GM21367 (cell line): ENCODE measurements around the gene PRKCA.
"Not testable (repeated sequence)": the region's sequence is repeated elsewhere in the genome, so short reads cannot be mapped to it uniquely, and the experiment has no call there.

Experiments used
- ATAC-seq: cut with Tn5 transposase; IDR thresholded peaks from one replicate; pipeline ENCODE4 v1.9.1; 2021; ENCODE audit not compliant: unreplicated experiment

PRKCA gene

GRCh38 chr17:66349521-66350254, 47.3 kb downstream of the PRKCA start:
- ATAC-seq: no peak

GRCh38 chr17:66350576-66350975, 48.2 kb downstream of the PRKCA start:
- ATAC-seq: not testable (repeated sequence)

- no peak for ATAC-seq
Observed at GRCh38 chr17:66351033-66351432, 48.6 kb downstream of the PRKCA start.

GRCh38 chr17:66351701-66352100, 49.3 kb downstream of the PRKCA start:
- ATAC-seq: no peak

- no peak for ATAC-seq
Observed at GRCh38 chr17:66353937-66354401, 51.6 kb downstream of the PRKCA start.

DNA sequence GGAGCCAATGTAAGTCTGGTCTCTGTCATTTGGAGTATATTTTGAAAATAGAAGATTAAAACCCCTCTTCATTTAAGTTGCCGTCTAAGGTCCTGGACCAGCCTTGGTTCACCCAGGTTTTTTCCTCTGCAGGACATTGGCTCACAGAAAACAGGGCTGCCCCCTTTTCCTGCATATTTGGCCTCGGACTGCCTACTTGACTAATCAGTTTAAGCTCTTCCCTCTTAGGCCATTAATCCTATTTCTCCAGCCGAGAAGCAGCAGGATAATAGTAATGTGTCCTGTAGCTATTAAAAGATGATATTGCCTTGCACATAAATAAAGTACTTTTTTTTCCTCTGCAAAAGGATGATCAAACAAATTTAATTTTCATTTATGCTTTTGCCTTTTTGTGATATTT, 52.1 kb downstream of the PRKCA start:
- no peak for ATAC-seq

DNA sequence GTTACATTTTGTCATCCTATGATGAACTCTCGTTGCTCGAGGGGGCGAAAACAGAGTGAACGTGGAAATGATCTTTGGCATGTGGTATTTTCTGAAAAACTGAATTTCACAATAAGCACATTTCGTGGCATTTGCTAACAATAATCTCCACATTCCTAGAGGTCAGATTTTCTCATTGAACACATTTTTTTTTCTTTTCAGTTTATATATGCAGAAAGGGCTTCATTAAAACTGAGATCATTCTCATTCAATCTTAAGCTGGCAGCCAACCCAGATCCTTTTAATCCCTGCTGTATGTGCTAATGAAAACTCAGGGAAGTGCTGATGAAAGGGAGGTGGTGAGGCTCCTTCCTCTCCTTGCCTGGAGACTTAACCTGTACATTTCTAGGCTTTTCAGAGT, 52.6 kb downstream of the PRKCA start:
- ATAC-seq: no peak

DNA sequence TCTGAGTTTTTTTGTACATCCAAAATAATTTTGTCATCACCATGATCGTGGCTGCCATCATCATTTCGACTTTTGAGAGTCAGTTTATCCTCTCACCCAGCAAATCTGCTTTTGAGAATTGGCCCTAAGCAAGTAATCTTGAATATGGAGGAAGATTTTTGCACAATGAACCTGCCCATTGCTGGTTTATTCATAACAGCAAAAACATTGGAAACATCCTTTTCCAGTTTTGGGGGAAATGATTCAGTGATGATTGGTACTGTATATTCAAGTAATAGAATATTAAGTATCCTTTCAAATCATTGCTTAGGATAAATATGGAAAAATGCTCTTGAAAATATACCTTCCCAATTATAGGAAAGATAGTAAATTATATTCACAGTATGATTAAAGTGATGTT, 53.1 kb downstream of the PRKCA start:
- no peak for ATAC-seq

DNA sequence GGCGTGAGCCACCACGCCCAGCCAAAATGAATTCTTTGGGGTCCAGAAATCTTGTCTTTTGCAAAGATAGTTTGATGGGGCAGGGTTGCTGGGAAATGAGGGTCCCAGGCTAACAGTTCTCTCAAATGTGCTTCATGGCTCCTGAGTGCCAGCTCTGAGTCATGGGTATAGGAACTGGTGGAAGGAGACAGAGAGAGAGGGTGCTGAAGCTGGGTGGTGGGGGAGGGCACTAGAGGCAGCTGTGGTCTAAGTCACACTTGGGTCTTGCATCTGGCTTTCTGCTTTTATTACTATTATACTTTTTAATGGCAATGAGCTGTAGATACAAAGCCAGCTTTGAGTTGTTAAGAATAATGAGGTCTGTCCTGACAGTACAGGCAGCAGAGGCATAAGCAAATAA, 54.6 kb downstream of the PRKCA start:
- no peak for ATAC-seq

- ATAC-seq: no peak
Observed at GRCh38 chr17:66359351-66359750, 56.9 kb downstream of the PRKCA start.

- not testable (repeated sequence) for ATAC-seq
Observed at GRCh38 chr17:66360961-66361565, 58.6 kb downstream of the PRKCA start.

- ATAC-seq: no peak
Observed at GRCh38 chr17:66364508-66364907, 62.1 kb downstream of the PRKCA start.

DNA sequence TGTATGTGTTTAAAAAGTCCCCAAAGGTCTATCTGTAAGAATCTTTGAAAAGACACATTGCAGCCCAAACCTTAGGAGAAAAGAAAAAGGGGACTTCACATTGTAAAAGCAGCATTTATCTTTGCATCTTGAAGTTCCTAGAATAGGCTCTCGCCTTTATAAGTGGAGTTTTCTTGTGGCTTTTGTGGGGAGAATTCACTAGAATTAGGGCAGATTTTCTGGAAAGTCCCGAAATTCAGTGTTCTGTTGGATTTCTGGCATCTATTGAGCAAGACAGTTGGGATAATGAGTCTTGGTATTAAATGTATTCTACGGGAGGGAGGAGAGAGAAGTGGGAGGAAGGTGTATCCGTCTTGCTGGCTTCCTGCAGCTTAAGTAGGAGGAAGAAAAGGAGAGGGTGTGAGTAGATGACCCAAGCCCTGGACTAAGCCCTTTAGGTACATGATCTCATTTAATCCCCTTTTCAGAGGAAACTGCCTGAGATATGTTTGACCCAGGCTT, 62.6 kb downstream of the PRKCA start:
- ATAC-seq: no peak

GRCh38 chr17:66365903-66366302, 63.5 kb downstream of the PRKCA start:
- ATAC-seq: no peak

GRCh38 chr17:66367107-66367506, 64.7 kb downstream of the PRKCA start:
- no peak for ATAC-seq

GRCh38 chr17:66369830-66370229, 67.4 kb downstream of the PRKCA start:
- ATAC-seq: no peak

GRCh38 chr17:66371561-66371960, 69.1 kb downstream of the PRKCA start:
- ATAC-seq: no peak

- no peak for ATAC-seq
Observed at GRCh38 chr17:66372182-66372581, 69.8 kb downstream of the PRKCA start.

DNA sequence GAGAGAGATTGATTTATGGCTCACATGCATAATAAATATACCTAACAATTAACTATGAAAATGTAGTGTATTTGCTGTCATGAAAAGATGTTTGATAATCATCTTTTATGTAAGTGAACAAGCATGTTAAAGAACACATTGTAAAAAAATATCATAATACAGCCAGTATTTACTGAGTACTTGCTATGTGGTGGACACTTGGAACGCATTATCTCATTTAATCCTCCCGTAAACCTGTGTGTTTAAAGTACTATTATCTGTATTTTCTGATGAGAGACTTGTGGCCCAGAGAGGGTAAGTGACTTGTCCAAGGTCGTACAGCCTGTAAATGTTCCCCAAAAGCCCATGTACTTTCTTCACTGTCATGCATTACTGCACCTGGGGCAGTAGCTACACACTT, 70.7 kb downstream of the PRKCA start:
- no peak for ATAC-seq

GRCh38 chr17:66373944-66374817, 71.8 kb downstream of the PRKCA start:
- no peak for ATAC-seq

DNA sequence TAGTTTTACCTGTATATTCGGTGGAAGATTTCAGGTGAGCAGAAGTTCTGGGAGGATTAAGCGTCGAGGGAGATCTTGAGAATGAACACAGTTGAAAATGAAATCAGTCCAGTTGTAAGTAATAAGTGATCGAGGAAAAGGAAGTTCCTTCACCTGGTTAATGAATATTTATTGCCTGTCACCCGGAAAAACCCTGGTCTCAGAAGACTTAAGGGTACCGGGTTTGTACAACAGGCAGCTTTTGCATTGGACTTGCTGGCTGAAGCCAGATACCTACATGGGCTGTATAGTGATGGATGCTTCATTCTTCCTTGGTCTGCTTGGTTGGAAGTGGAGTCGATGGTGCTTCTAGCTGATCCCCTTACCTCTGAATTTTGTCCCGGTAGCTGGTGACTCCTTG, 72.7 kb downstream of the PRKCA start:
- no peak for ATAC-seq

DNA sequence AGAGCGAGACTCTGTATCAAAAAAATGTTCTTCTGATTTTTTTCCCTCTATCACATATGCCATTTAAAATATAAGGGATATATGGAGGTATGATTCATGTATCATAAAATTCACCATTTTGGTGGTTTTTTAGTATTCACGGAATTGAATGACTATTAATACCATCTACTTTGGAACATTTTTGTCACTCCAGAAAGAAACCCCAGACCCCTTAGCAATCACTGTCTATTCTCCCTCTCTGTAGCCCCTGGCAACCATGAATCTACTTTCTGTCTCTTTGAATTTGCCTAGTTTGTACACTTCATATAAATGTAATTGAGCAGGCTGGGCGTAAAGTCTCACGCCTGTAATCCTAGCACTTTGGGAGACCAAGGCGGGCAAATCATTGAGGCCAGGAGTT, 75.9 kb downstream of the PRKCA start:
- ATAC-seq: no peak
